ENCODE data around the gene PRCD.

PRCD gene

DNA sequence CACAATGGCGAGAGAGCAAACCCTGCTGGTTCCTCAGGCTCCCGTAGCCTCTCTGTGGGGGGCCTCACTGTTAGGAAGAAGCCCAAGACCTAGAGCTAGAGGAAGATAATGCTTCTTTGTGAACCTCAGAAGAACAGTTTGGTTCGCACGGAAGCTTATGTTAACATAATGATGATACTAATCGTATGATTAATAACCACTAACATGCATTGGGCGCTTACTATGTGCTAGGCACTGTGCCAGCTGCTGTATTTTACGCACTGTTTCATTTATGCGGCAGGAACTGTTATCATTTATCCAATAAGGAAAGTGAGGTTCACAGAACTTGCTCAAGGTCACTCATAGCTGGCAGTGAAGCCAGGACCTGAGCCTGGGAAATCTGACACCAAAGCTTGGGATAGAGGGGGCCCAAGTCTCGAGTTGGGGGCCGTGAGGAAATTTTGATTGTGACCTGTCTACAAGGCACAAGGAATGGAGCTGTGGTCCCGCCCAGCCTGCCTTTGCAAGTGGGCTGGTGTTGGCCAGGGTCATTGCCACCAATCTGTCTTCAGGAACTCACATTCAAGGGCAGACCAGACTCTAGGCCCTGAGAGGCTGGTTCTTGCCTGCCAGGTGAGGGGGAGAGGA lies 6.8 kb downstream of the PRCD start:
- Histone ChIP-seq H3K4me1 (ENCODE audit: insufficient read depth, low read length) (peaks cover 9% of the 10 kb centered on the region), H3K9ac (ENCODE audit: low read depth, low read length) (no peak overlapping the region)

DNA sequence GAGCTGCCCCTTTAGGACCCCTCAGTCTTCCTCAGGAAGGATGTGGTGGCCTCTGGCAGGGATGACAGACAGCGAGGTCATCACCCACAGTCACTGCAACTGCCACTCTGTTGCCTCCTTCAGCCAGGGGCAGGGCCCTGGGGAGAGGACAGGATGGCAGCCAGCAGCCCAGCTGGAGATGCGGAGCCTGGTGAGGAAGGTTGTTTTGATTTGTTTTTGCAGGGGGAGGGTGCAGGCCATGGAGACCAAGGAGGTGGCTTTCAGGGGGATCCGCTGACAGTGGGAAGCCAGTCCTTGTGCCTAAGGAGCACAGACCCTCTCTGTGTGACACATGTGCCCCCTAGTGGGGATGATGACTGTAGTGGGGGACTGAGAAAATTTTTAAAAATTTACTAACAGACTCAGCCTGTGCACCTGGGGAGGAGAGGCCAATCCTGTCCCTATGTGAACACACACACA lies 7.4 kb downstream of the PRCD start:
- H3K9me3 ChIP-seq (ENCODE audit: insufficient read depth, low read depth, low read length): no peaks in the 10 kb centered on the region
- H3K36me3 ChIP-seq (ENCODE audit: insufficient read depth, low read depth, low read length): no peaks in the 10 kb centered on the region
- H3K4me1 ChIP-seq (ENCODE audit: insufficient read depth, low read length): peaks cover 8% of the 10 kb centered on the region
- no peak overlapping the region for H3K9ac ChIP-seq (ENCODE audit: low read depth, low read length)
- H3K4me3 ChIP-seq (ENCODE audit: low read length): no peak overlapping the region
- H3K27me3 ChIP-seq (ENCODE audit: insufficient read depth, low read length): peaks cover 8% of the 10 kb centered on the region; the same call in 1 of the 2 replicates
- H3K27ac ChIP-seq (ENCODE audit: low read length): no peak overlapping the region

More for the DNA sequence above, 6.8 kb downstream of the PRCD start:
- H3K4me3 ChIP-seq (ENCODE audit: low read length): no peak overlapping the region
- no peaks in the 10 kb centered on the region for H3K9me3 ChIP-seq (ENCODE audit: insufficient read depth, low read depth, low read length)
- H3K27me3 ChIP-seq (ENCODE audit: insufficient read depth, low read length): peaks cover 8% of the 10 kb centered on the region; the same call in 1 of the 2 replicates
- H3K36me3 ChIP-seq (ENCODE audit: insufficient read depth, low read depth, low read length): no peaks in the 10 kb centered on the region
- H3K27ac ChIP-seq (ENCODE audit: low read length): no peak overlapping the region

DNA sequence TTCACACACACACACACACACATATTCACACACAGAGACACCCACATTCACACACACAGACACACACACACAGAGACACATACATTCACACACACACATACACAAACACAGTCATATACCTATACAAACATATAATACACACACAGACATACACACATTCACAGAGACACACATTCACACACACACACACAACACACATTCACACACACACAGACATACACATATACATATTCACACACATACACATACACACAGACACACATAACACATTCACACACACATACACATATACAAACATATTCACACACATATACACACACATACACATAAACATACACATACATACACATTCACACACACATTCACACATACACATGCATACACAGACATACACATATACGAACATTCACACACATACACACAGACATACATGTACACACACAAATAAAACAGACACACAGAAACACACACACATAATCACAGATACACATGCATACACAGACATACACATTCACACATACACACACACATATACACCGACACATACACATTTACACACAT lies 7.9 kb downstream of the PRCD start:
- Histone ChIP-seq H3K36me3 (ENCODE audit: insufficient read depth, low read depth, low read length) (no peaks in the 10 kb centered on the region), H3K9me3 (ENCODE audit: insufficient read depth, low read depth, low read length) (no peaks in the 10 kb centered on the region), H3K27me3 (ENCODE audit: insufficient read depth, low read length) (peaks cover 8% of the 10 kb centered on the region; the same call in 1 of the 2 replicates), H3K4me3 (ENCODE audit: low read length) (no peak overlapping the region), H3K27ac (ENCODE audit: low read length) (no peak overlapping the region), H3K4me1 (ENCODE audit: insufficient read depth, low read length) (peaks cover 8% of the 10 kb centered on the region), H3K9ac (ENCODE audit: low read depth, low read length) (no peak overlapping the region)

DNA sequence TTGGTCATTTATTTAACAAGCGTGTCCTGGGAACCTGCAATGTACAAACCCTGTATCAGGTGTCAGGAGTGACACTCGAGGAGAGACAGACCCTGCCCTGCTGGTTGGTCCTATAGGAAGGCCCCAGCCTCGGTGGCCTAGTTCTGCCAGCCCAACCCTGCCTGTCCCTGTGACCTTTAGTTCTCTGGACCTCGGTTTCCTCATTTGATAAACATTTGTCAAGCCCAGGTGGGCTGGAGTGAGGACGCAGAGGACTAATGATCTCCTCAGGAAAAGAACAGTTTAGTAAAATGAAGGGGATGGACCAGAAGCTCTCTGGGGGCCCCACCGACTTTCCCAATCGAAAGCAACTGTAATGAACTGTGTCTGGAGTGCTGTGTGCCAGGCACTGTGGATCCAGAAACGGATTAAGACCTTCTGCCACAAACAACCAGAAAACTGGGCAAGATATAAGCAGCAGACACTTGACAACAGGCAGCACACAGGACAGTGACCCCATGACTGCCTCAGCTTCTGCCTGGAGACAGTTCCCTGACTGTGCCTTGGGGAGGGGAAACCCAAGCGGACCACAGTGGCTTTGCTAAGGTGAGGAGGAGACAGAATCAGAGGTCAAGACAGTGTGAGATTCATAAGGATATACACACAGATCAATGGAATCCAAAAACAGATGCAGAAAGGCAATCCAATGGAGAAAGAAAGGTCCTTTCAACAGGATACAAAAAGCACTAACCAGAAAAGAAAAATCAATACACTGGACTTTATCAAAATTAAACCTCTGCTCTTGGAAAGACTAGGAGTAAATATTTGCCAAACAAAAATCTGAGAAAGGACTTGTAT lies 8.8 kb downstream of the PRCD start:
- no peaks in the 10 kb centered on the region for H3K36me3 ChIP-seq (ENCODE audit: insufficient read depth, low read depth, low read length)
- no peaks in the 10 kb centered on the region for H3K9me3 ChIP-seq (ENCODE audit: insufficient read depth, low read depth, low read length)
- H3K9ac ChIP-seq (ENCODE audit: low read depth, low read length): no peak overlapping the region
- H3K4me3 ChIP-seq (ENCODE audit: low read length): no peak overlapping the region
- peaks cover 8% of the 10 kb centered on the region; the same call in 1 of the 2 replicates for H3K27me3 ChIP-seq (ENCODE audit: insufficient read depth, low read length)
- no peak overlapping the region for H3K27ac ChIP-seq (ENCODE audit: low read length)
- H3K4me1 ChIP-seq (ENCODE audit: insufficient read depth, low read length): peaks cover 8% of the 10 kb centered on the region; the same call in 1 of the 2 replicates

DNA sequence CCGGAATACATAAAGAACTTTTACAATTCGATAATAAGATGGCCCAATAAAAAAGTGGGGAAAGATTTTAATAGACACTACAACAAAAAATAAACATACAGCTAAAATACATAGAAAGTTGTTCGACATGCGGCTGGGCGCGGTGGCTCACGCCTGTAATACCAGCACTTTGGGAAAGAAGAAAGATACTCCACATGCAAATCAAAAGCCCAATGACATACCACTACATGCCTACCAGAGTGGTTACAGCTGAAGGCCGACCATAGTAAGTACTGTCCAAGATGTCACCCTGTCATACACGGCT lies 9.3 kb downstream of the PRCD start:
- Histone ChIP-seq H3K9me3 (ENCODE audit: insufficient read depth, low read depth, low read length) (no peaks in the 10 kb centered on the region), H3K9ac (ENCODE audit: low read depth, low read length) (no peak overlapping the region), H3K4me3 (ENCODE audit: low read length) (no peak overlapping the region), H3K4me1 (ENCODE audit: insufficient read depth, low read length) (peaks cover 8% of the 10 kb centered on the region; the same call in 1 of the 2 replicates), H3K27ac (ENCODE audit: low read length) (no peak overlapping the region), H3K36me3 (ENCODE audit: insufficient read depth, low read depth, low read length) (no peaks in the 10 kb centered on the region), H3K27me3 (ENCODE audit: insufficient read depth, low read length) (peaks cover 8% of the 10 kb centered on the region; the same call in 1 of the 2 replicates)

DNA sequence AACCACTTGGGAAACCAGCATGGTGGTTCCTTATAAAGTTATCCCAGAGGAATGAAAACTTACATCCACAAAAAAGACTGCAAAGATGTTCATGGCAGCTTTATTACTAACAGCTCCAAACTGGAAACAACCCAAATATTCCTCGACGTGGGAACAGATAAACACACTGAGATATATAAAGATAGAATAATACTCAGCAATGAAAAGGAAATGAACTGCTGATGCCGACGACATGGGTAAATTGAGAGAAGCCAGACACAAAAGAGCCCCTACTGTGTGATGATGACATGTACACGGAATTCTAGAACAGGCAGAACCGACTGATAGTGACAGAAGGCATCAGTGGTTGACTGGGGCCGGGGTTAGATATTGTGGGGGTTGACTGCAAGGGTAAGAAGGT lies 9.7 kb downstream of the PRCD start:
- Histone ChIP-seq H3K27ac (ENCODE audit: low read length) (no peak overlapping the region), H3K9ac (ENCODE audit: low read depth, low read length) (no peak overlapping the region), H3K36me3 (ENCODE audit: insufficient read depth, low read depth, low read length) (no peaks in the 10 kb centered on the region), H3K9me3 (ENCODE audit: insufficient read depth, low read depth, low read length) (no peaks in the 10 kb centered on the region), H3K4me3 (ENCODE audit: low read length) (no peak overlapping the region), H3K4me1 (ENCODE audit: insufficient read depth, low read length) (peaks cover 8% of the 10 kb centered on the region; the same call in 1 of the 2 replicates), H3K27me3 (ENCODE audit: insufficient read depth, low read length) (peaks cover 8% of the 10 kb centered on the region; the same call in 1 of the 2 replicates)

DNA sequence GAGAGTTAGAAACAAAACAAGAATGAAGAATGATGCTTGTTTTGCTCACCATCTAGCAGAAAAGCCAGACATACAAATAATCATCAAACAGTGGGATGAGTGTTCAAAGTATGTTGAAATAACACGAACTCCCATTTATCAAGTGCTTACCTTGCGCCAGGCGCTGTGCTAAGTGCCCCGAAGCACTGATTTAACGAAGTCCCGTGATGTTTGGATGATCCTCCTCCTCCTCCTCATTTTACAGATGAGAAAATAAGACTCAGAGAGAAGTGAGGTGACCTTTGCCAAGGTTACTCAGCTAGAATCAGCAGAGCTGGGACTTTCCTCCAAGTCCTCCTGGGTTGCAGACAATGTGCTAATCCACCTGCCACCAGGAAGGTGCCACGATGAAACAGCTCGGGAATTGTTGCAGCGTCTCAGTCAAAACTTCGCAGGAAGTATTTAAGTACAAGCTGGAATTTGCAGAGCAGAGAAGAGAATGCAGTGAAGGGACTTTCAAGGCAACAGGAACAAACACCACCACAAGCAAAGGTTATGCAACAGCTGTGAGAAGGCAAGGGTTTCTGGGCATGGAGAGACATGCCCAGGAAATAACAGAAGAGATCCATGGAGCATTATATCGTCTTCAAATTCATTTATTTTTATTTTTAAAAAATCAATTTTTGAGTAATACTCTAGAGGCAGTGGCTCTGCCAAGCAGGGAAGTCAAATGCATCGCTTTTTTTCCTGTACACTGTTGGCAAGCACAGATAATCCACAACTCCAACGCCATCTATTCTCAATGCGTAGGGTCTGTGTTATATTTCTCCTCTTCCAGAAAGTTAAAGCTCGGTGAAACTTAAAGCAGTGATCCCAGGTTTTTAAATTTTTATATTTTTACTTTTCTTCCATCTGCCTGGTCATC lies 11.1 kb downstream of the PRCD start:
- Histone ChIP-seq H3K9me3 (ENCODE audit: insufficient read depth, low read depth, low read length) (no peaks in the 10 kb centered on the region), H3K27me3 (ENCODE audit: insufficient read depth, low read length) (no peaks in the 10 kb centered on the region), H3K4me3 (ENCODE audit: low read length) (no peak overlapping the region), H3K9ac (ENCODE audit: low read depth, low read length) (no peak overlapping the region), H3K36me3 (ENCODE audit: insufficient read depth, low read depth, low read length) (no peaks in the 10 kb centered on the region), H3K4me1 (ENCODE audit: insufficient read depth, low read length) (peaks cover 8% of the 10 kb centered on the region; the same call in 1 of the 2 replicates), H3K27ac (ENCODE audit: low read length) (no peak overlapping the region)

DNA sequence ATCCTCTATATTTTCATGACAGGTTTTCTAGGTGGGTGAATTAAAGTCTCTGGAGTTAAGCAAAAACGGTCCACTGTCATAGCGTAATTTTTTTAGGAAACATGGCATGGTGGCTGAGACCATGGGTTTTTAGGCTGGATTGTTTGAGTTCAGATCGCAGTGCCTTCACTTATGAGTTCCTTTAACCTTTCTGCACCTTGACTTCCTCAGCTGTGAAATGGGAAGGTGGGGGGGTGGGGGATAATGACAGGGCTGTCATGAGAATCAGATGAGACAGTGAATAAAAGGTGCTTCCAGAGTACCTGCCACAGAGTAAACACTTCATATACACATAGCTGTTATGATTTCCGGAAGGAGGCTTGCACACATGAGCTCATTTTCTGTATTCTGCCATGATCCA lies 11.8 kb downstream of the PRCD start:
- no peaks in the 10 kb centered on the region for H3K9me3 ChIP-seq (ENCODE audit: insufficient read depth, low read depth, low read length)
- H3K4me3 ChIP-seq (ENCODE audit: low read length): no peak overlapping the region
- H3K36me3 ChIP-seq (ENCODE audit: insufficient read depth, low read depth, low read length): no peaks in the 10 kb centered on the region
- H3K27me3 ChIP-seq (ENCODE audit: insufficient read depth, low read length): no peaks in the 10 kb centered on the region
- H3K9ac ChIP-seq (ENCODE audit: low read depth, low read length): no peak overlapping the region
- H3K27ac ChIP-seq (ENCODE audit: low read length): no peak overlapping the region
- H3K4me1 ChIP-seq (ENCODE audit: insufficient read depth, low read length): peaks cover 8% of the 10 kb centered on the region; the same call in 1 of the 2 replicates

DNA sequence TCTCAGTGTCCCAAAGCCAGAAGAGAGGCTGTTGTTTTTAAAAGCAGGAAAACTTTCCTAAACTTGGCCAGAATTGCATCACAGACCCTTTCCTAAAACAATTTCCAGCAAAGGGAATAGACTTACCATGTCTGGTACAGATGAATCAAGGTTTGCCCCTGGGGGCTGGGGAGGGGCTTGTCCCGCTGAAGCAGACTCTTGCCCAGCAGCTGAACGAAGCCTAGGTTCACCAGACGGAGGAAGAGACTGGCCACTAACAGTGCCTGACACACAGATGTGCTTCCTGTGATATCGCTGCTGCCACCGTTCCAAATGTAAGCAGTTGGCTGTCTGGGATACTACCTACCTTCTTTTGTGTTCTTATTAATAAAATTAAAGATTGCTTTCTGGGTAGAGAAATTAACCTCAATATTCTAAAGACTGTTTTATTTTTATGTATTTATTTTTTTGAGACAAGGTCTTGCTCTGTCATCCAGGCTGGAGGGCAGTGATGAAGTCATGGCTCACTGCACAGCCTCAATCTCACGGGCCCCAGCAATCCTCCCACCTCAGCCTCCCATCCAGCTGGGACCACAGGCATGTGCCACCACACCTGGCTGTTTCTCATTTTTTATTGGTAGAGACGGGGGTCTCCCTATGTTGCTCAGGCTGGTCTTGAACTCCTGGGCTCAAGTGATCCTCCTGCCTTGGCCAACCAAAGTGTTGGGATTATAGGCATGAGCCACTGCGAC lies 13.5 kb downstream of the PRCD start:
- Histone ChIP-seq H3K27ac (ENCODE audit: low read length) (no peak overlapping the region), H3K9me3 (ENCODE audit: insufficient read depth, low read depth, low read length) (no peaks in the 10 kb centered on the region), H3K4me3 (ENCODE audit: low read length) (no peak overlapping the region), H3K36me3 (ENCODE audit: insufficient read depth, low read depth, low read length) (peaks cover under 1% of the 10 kb centered on the region; the same call in 1 of the 2 replicates), H3K9ac (ENCODE audit: low read depth, low read length) (no peak overlapping the region), H3K27me3 (ENCODE audit: insufficient read depth, low read length) (no peaks in the 10 kb centered on the region), H3K4me1 (ENCODE audit: insufficient read depth, low read length) (peaks cover 5% of the 10 kb centered on the region; the same call in 1 of the 2 replicates)

DNA sequence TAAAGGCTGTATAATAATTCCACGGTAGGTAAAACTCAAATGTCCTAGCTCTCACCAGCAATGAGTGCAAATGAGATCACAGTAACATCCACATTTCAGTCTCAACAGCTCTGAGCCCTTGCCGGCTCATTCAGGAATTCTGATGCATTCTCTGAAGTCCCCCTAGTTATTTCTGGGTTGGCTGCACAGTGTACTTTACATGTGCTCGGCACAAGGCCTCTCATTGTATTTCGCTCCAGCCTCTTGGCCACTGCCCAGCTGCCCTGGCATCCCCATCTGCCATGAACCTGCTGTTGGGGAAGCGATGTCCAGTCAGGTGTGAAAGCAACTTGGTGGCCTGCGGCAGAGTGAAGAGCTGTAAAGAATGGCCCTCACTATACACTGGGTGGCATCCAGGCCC lies 14.3 kb downstream of the PRCD start:
- Histone ChIP-seq H3K36me3 (ENCODE audit: insufficient read depth, low read depth, low read length) (peaks cover 8% of the 10 kb centered on the region; the same call in 1 of the 2 replicates), H3K9me3 (ENCODE audit: insufficient read depth, low read depth, low read length) (no peaks in the 10 kb centered on the region), H3K4me3 (ENCODE audit: low read length) (no peak overlapping the region), H3K9ac (ENCODE audit: low read depth, low read length) (no peak overlapping the region), H3K27ac (ENCODE audit: low read length) (no peak overlapping the region), H3K27me3 (ENCODE audit: insufficient read depth, low read length) (no peaks in the 10 kb centered on the region), H3K4me1 (ENCODE audit: insufficient read depth, low read length) (peaks cover 5% of the 10 kb centered on the region; the same call in 1 of the 2 replicates)
